Midbrain (tissue), 1 donor: ENCODE data around the gene ANKRD2.
"Not testable (repeated sequence)": the region's sequence is repeated elsewhere in the genome, so short reads cannot be mapped to it uniquely, and the experiment has no call there.

Experiments used
- DNase-seq: peaks from one replicate; lab custom pipeline; 2025; lab: John Stamatoyannopoulos, UW

ANKRD2 gene

GRCh38 chr10:97546456-97547270 lies 25.9 kb upstream of the ANKRD2 start:
- DNase-seq, result no peak

DNA sequence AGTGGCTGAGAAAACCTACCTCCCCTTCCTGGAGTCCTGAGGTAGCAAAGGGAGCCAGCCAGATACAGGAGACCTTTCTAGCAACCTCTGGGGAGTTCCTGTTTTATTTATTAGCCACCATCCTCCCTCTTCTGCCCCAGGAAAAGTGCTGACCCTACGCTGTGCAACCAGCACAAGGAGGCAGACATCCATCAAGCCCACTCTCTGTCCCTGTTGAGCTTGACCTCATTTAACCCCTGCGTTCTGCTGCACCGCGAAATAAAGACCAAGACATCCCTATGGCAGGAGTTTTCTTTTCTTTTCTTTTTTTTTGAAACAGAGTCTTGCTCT lies 25.3 kb upstream of the ANKRD2 start:
- no peak for DNase-seq

DNA sequence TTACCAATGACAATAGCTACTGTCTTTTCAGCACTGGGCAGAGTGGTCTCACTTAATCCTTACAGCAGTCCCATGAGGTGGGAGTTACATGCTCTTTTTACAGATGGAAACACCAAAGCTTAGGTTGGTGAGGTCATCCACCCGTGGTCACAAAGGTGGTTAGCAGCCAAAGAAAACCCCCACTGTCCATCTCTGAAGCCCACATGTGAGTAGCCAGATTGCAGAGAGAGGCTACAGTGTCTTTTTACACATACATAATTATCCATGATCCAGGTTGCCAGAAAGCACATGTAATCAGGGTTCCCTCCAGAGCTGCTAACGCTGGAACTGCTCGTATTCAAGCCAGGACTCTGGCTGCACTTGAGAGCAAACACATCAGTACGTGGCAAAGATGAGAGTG lies 24.6 kb upstream of the ANKRD2 start:
- no peak for DNase-seq

GRCh38 chr10:97548828-97549455 lies 23.6 kb upstream of the ANKRD2 start:
- no peak for DNase-seq

DNA sequence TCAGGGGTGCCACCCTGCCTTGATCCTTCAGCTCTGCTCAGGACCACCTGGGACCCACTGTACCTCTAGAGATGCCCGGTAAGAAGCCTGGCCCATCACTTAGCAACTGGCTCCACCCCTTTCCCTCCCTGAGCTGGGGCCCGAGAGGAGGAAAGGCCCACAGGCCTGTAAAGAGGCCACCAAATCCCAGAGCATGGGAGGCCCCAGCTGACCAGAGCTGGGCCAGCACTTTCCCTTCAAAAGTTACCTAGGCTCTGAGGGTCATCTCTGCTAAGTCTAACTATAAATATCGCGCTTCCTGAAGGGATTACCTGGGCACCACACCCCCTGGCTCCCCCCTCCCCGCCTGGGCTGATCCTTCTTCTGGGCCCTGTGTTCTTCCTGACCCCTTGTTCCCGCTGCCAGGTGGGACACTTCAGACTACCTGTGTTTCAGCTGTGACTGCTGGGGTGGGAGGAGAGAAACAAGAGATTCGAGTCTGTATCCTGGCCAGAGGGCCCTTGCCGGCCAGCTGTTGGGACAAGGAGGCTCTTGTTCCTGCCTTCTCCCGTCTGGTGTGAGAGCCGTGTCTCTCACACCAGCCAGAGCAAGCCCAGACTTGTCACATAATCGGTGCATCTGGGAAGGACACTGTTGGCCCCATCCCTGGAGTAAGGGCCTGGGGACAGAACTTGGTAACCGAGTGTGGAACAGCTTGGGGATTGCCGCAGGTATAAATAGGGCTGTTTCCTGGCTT lies 22.8 kb upstream of the ANKRD2 start:
- peak; percentile 74 for DNase-seq

GRCh38 chr10:97550336-97551149 lies 22.0 kb upstream of the ANKRD2 start:
- DNase-seq, result no peak

- DNase-seq, result no peak
These were observed 21.3 kb upstream of the ANKRD2 start for GRCh38 chr10:97551271-97551670.

GRCh38 chr10:97553575-97554031 lies 19.0 kb upstream of the ANKRD2 start:
- DNase-seq, result peak; percentile 80

GRCh38 chr10:97554336-97554735 lies 18.2 kb upstream of the ANKRD2 start:
- not testable (repeated sequence) for DNase-seq

- DNase-seq, result not testable (repeated sequence)
These were observed 17.0 kb upstream of the ANKRD2 start for GRCh38 chr10:97555541-97555940.

DNA sequence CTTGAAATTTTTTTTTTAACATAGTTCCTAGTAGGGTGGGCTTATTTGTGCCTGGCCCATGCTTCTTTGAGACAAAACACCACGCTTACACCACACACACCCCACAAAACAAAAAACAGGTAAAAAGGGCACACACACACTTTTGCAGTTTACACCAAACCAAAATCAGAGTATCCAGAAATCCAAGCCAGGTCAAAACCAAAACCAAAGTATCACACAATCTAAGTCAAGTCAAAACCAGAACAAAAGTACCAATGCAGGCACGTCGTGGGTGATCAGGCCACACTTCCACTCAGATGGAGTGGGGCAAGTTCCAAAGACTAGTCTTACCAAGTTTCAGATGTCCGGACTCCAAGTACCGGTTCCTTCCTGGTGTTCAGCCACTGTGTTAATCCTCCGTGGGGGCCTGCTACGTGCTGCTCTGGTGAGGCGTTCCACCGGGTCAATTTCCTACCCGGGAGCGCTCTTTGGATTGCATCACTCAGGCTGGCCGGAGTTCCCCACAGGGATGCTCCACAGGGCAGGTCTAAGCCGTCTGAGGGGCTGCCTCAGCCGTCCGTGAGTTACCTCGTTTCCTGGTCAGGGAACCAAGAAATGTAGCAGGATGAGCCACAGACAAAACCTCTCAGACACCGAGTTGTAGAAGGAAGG lies 11.7 kb upstream of the ANKRD2 start:
- not testable (repeated sequence) for DNase-seq

GRCh38 chr10:97561386-97562077 lies 11.0 kb upstream of the ANKRD2 start:
- not testable (repeated sequence) for DNase-seq

GRCh38 chr10:97562329-97562728 lies 10.2 kb upstream of the ANKRD2 start:
- DNase-seq, result not testable (repeated sequence)

GRCh38 chr10:97563337-97563736 lies 9.2 kb upstream of the ANKRD2 start:
- DNase-seq, result no peak

DNA sequence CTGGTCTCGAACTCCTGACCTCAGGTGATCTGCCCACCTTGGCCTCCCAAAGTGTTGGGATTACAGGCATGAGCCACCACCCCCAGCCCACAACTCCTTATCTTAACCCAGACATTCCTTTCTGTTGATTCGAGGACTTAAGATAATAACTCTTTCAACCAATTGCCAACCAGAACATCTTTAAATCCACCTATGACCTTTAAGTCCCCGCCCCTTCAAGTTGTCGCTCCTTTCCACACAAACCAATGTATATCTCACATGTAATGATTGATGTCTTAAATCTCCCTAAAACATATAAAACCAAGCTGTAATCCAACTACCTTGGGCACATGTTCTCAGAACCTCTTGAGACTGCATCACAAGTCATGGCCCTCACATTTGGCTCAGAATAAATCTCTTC lies 7.8 kb upstream of the ANKRD2 start:
- no peak for DNase-seq

DNA sequence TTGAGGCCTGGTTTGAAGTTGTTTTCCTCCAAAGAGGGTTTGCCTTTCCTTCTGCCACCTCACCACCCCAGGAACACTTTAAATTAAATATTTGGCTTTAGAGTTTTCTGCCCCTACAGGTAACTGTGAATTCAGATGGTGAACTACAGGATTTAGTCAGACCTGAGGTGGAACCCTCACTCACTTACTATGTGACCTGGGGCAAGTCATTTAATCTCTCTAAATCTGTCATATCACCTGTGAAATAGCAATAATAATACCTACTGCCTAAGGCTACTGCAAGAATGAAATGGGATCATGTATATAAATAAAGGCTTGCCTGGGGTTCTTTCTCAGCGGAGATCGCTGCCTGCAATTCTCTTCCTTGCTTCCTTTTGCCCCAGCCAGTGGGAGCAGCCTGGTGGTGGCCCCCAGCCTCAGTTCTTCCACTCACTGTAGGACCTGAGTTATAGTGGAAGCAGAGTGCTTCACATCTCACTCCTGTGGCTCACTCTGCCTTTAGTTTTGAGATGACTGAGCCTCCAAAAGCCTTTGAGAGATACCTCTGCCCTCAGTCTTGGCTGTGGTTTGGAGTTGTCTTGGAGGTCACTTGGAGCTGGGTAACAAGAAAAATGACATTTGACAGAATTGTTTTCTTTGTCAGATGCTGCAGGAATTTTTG lies 6.1 kb upstream of the ANKRD2 start:
- DNase-seq, result no peak

DNA sequence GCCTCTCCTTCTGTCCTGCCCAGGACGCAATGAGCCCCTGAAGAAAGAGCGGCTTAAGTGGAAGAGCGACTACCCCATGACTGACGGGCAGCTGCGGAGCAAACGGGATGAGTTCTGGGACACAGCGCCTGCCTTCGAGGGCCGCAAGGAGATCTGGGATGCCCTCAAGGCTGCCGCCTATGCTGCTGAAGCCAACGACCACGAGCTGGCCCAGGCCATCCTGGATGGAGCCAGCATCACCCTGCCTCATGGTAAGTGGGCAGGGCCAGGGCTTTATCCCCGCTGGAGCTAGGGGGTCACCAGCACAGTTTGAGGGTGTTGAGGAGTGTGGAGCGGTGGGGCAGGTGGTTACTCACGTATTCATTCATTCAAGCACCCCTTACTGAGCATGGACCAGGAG lies 4.7 kb upstream of the ANKRD2 start:
- DNase-seq, result no peak

GRCh38 chr10:97570146-97570788 lies 2.3 kb upstream of the ANKRD2 start:
- no peak for DNase-seq

DNA sequence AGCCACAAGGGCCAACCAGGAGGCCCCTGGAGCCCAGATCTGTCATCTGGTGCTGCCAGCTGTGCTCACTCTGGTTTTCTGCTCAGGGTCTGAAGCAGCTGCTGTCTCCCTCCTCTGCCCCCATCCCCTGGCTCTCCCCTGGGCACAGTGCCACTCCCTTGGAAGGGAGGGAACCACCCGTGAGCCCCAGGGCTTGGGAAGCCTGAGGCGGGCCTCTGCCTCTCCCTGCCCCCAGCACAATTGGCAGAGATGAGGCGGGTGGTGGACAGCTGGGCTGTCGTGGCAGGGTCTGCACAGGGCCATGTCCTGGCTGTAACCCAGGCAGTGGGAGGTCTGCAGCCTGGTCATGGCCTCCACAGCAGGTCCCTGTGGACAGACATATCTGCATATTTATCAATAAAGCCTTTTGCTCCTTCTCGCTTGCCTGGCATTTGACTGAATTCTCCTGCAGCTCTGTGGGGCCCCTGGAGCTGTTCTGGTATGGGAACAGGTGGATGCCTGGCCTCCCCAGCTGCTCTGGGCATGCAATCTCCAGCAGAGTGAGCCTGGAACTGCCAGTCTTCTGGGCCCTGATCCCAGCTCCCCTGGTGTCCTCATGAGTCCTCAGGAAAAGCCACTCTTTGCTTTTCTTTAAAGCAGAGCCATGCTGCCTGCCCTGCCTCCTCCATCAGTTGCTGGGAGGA lies 1.6 kb upstream of the ANKRD2 start:
- DNase-seq, result peak; percentile 21
